HL-60 (cell line): ENCODE results near the gene ONECUT1.

Experiments
- DNase-seq, 2 experiments: peaks; one replicate each; pipeline ENCODE4 v3.0.0-alpha.2; 2010 to 2020; ENCODE audit warnings: low read depth in 1 of 2, low spot score in 1 of 2
- H3K27ac ChIP-seq: fragments of 250-450 bp; sonication (Bioruptor Pico); replicated peaks from 2 replicates; pipeline ENCODE4 v1.5.1; 2020; ENCODE audit warnings: mild to moderate bottlenecking, moderate library complexity
- H3K27me3 ChIP-seq: fragments of 250-450 bp; sonication (Bioruptor Pico); 2 replicates; pipeline ENCODE4 v1.5.1; 2021; ENCODE audit warnings: mild to moderate bottlenecking, moderate library complexity; ENCODE audit not compliant: insufficient read depth, poor library complexity, severe bottlenecking
- H3K4me3 ChIP-seq: replicated peaks from 2 replicates; pipeline ENCODE4 v1.5.1; 2011; ENCODE audit warnings: mild to moderate bottlenecking, control low read depth, low read length; ENCODE audit not compliant: insufficient read depth
- CTCF ChIP-seq: IDR thresholded peaks from one replicate; pipeline ENCODE4 v1.5.1; 2011; ENCODE audit warnings: low read length, control low read depth, inconsistent platforms; ENCODE audit not compliant: insufficient read depth
- GABPA ChIP-seq: IDR thresholded peaks from 2 replicates; pipeline ENCODE4 v1.6.1; 2012; ENCODE audit warnings: low read depth
- POLR2AphosphoS5 ChIP-seq: IDR thresholded peaks from 2 replicates; pipeline ENCODE4 v1.6.1; 2012; ENCODE audit warnings: low read depth
- REST ChIP-seq: IDR thresholded peaks from 2 replicates; pipeline ENCODE4 v1.6.1; 2012; ENCODE audit warnings: low read depth; ENCODE audit not compliant: insufficient replicate concordance
- SPI1 ChIP-seq: IDR thresholded peaks from 2 replicates; pipeline ENCODE4 v1.6.1; 2012; ENCODE audit warnings: low read depth, mild to moderate bottlenecking, borderline replicate concordance

Gene ONECUT1

GRCh38 chr15:52730173-52730572 is 60.0 kb downstream of the ONECUT1 start:
- Histone ChIP-seq H3K4me3 (no peak overlapping the region), H3K27ac (no peak overlapping the region), H3K27me3 (no peaks in the 10 kb centered on the region)
- TF ChIP-seq GABPA (no peak), SPI1 (no peak), REST (no peak), CTCF (no peak)
- DNase-seq, result no peak

GRCh38 chr15:52728899-52729298 is 61.2 kb downstream of the ONECUT1 start:
- TF ChIP-seq GABPA (no peak), SPI1 (no peak), POLR2AphosphoS5 (no peak), CTCF (no peak), REST (no peak)

GRCh38 chr15:52727815-52728214 is 62.3 kb downstream of the ONECUT1 start:
- Histone ChIP-seq H3K27ac (no peak overlapping the region), H3K4me3 (no peak overlapping the region), H3K27me3 (no peaks in the 10 kb centered on the region)
- DNase-seq, result no peak
- no peak for TF ChIP-seq REST
- no peak for TF ChIP-seq CTCF
- no peak for TF ChIP-seq GABPA
- no peak for TF ChIP-seq POLR2AphosphoS5
- no peak for TF ChIP-seq SPI1

More at GRCh38 chr15:52728899-52729298, 61.2 kb downstream of the ONECUT1 start:
- no peak overlapping the region for H3K27ac ChIP-seq
- no peaks in the 10 kb centered on the region for H3K27me3 ChIP-seq
- DNase-seq, result no peak
- H3K4me3 ChIP-seq, result no peak overlapping the region
